Measurements from ENCODE around the gene MFSD12. TPM values are rescaled to one million over a fixed set of nuclear protein-coding genes. Genes with fewer than 3 reads are reported as not detected.

MFSD12 gene
- polyA plus RNA-seq, 1 donor from 2014 or later = 38.5 TPM

GRCh38 chr19:3538258-3538929 is 19.0 kb downstream of the MFSD12 start:
- Histone ChIP-seq H3K9me2 (ENCODE audit: insufficient read depth, low read length) (no peaks in the 10 kb centered on the region), H4K20me1 (ENCODE audit: insufficient read depth) (no peaks in the 10 kb centered on the region), H3K79me2 (replicated peaks; ENCODE audit: insufficient read depth, low read length) (no peaks in the 10 kb centered on the region), H3F3A (ENCODE audit: insufficient read depth, low read length, poor library complexity, severe bottlenecking) (no peaks in the 10 kb centered on the region), H3K36me3 (ENCODE audit: insufficient read depth, low read length) (no peaks in the 10 kb centered on the region), H3K4me3 (ENCODE audit: low read length) (no peak overlapping the region), H2AFZ (ENCODE audit: low read depth, low read length) (no peak overlapping the region), H3K4me2 (ENCODE audit: low read length) (no peak overlapping the region), H3K27me3 (ENCODE audit: insufficient read depth, low read depth, low read length) (no peaks in the 10 kb centered on the region), H3K27ac (ENCODE audit: low read length) (no peak overlapping the region), H3K9me3 (ENCODE audit: low read length) (no peaks in the 10 kb centered on the region), H3K9ac (ENCODE audit: low read length) (no peak overlapping the region)
- no peak for TF ChIP-seq POLR2AphosphoS5 (IDR thresholded peaks at IDR 0.05)
- no peak for TF ChIP-seq EP300 (conservative IDR thresholded peaks at IDR 0.05; ENCODE audit: poor library complexity, severe bottlenecking)
- no peak for TF ChIP-seq CTCF (IDR thresholded peaks at IDR 0.05; ENCODE audit: poor library complexity, severe bottlenecking)
- TF ChIP-seq MXI1 (conservative IDR thresholded peaks at IDR 0.05; ENCODE audit: poor library complexity, severe bottlenecking) = no peak
- no peak for TF ChIP-seq EZH2 (IDR thresholded peaks at IDR 0.05; ENCODE audit: borderline replicate concordance, insufficient read depth, low read length, poor library complexity, severe bottlenecking)
- TF ChIP-seq, protein P1, sequence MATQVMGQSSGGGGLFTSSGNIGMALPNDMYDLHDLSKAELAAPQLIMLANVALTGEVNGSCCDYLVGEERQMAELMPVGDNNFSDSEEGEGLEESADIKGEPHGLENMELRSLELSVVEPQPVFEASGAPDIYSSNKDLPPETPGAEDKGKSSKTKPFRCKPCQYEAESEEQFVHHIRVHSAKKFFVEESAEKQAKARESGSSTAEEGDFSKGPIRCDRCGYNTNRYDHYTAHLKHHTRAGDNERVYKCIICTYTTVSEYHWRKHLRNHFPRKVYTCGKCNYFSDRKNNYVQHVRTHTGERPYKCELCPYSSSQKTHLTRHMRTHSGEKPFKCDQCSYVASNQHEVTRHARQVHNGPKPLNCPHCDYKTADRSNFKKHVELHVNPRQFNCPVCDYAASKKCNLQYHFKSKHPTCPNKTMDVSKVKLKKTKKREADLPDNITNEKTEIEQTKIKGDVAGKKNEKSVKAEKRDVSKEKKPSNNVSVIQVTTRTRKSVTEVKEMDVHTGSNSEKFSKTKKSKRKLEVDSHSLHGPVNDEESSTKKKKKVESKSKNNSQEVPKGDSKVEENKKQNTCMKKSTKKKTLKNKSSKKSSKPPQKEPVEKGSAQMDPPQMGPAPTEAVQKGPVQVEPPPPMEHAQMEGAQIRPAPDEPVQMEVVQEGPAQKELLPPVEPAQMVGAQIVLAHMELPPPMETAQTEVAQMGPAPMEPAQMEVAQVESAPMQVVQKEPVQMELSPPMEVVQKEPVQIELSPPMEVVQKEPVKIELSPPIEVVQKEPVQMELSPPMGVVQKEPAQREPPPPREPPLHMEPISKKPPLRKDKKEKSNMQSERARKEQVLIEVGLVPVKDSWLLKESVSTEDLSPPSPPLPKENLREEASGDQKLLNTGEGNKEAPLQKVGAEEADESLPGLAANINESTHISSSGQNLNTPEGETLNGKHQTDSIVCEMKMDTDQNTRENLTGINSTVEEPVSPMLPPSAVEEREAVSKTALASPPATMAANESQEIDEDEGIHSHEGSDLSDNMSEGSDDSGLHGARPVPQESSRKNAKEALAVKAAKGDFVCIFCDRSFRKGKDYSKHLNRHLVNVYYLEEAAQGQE (IDR thresholded peaks at IDR 0.05; ENCODE audit: borderline replicate concordance) = no peak
- TF ChIP-seq RAD21 (conservative IDR thresholded peaks at IDR 0.05) = no peak
- TF ChIP-seq SMC3 (conservative IDR thresholded peaks at IDR 0.05; ENCODE audit: poor library complexity) = no peak
- TF ChIP-seq TAF1 (IDR thresholded peaks at IDR 0.05; ENCODE audit: low read depth) = no peak

DNA sequence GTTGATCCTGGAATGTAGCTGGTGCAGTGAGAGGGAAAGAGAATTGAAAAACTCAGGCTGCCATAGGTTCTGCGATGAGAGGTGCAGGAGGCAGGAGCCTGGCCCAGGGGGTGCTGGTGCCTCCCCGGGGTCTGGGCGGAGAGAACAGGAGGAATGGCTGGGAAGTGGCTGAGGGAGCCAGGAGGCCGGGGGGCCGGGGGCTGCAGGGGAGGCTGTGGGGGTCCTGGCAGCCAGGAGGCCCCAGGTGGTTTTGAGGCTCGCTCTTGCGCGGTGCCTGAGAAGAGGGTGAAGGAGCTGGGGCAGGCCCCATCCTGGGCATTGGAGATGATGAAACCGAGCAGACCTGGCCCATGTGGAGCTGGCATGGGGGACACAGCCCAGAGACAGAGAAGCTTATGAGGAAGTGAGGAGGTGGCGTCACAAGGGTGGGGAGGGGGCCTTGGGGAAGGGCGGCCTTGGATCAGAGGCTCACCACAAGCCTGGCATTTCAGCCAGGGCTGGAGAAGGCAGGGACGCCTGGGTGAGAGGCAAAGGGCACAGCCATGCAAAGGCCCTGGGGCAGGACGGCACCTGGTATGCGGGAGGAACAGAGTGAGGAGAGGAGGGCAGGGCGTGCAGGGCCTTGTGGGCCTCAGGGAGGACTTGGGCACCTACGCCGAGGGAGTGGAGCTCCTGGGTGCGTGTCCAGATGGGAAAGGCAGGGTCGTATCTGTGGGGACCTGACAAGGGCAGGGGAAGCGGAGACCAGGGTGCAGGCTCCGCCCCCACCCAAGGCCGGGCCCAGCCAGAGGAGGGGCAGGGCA is 19.7 kb downstream of the MFSD12 start:
- Histone ChIP-seq H3F3A (ENCODE audit: insufficient read depth, low read length, poor library complexity, severe bottlenecking) (no peaks in the 10 kb centered on the region), H3K36me3 (ENCODE audit: insufficient read depth, low read length) (no peaks in the 10 kb centered on the region), H3K27me3 (ENCODE audit: insufficient read depth, low read depth, low read length) (no peaks in the 10 kb centered on the region), H3K4me3 (ENCODE audit: low read length) (no peak overlapping the region), H3K9ac (ENCODE audit: low read length) (no peak overlapping the region), H3K27ac (ENCODE audit: low read length) (no peak overlapping the region), H3K4me2 (ENCODE audit: low read length) (no peak overlapping the region), H3K9me2 (ENCODE audit: insufficient read depth, low read length) (no peaks in the 10 kb centered on the region), H3K9me3 (ENCODE audit: low read length) (no peaks in the 10 kb centered on the region), H3K79me2 (replicated peaks; ENCODE audit: insufficient read depth, low read length) (no peaks in the 10 kb centered on the region), H2AFZ (ENCODE audit: low read depth, low read length) (no peak overlapping the region), H4K20me1 (ENCODE audit: insufficient read depth) (no peaks in the 10 kb centered on the region)
- no peak for TF ChIP-seq SMC3 (conservative IDR thresholded peaks at IDR 0.05; ENCODE audit: poor library complexity)
- TF ChIP-seq EZH2 (IDR thresholded peaks at IDR 0.05; ENCODE audit: borderline replicate concordance, insufficient read depth, low read length, poor library complexity, severe bottlenecking) = no peak
- TF ChIP-seq, protein P1 (IDR thresholded peaks at IDR 0.05; ENCODE audit: borderline replicate concordance) = no peak
- no peak for TF ChIP-seq TAF1 (IDR thresholded peaks at IDR 0.05; ENCODE audit: low read depth)
- no peak for TF ChIP-seq MXI1 (conservative IDR thresholded peaks at IDR 0.05; ENCODE audit: poor library complexity, severe bottlenecking)
